K562 (cell line): ENCODE data around the gene LGALS7. TPM values are rescaled to one million over a fixed set of nuclear protein-coding genes. Genes with fewer than 3 reads are reported as not detected.

Source experiments
- ATAC-seq: fragments of 200-7000 bp; cut with Tn5 transposase; 3 replicates; pipeline ENCODE4 v1.9.1; 2020; ENCODE audit warnings: moderate library complexity
- BruUV-seq: library from RNA; stranded (reverse); fragments of 400-500 nt; replicated peaks from 2 replicates; lab custom pipeline; 2021; lab: Mats Ljungman, UMichigan
- CTCF ChIA-PET: fragments of 300-600 bp; formaldehyde crosslinking; extraction: SDS; loops from one replicate; lab custom pipeline; 2021; ENCODE audit warnings: low intra/inter-chr PET ratio; lab: Yijun Ruan, JAX
- POLR2A ChIA-PET: fragments of 300-600, 350-650 bp; sonication (Branson Sonifier 250); formaldehyde crosslinking; extraction: SDS; loops from one replicate; lab custom pipeline; 2021; ENCODE audit warnings: antibody characterized with exemption, inconsistent platforms; lab: Yijun Ruan, JAX
- DNase-seq, 4 experiments: peaks; one replicate each; pipeline versions ENCODE4 v3.0.0 to v3.0.0-alpha.2; 2011 to 2018; ENCODE audit warnings: low spot score in 3 of 4, mixed read lengths in 3 of 4; ENCODE audit errors: extremely low read depth in 1 of 4
- FAIRE-seq: peaks from 2 replicates; lab custom pipeline; 2011; peaks lifted over from hg19 to GRCh38; lab: Jason Lieb, UNC
- H2AFZ ChIP-seq: 2 replicates; pipeline ENCODE4 v1.6.0; 2011; ENCODE audit warnings: low read depth, low read length, control low read depth, inconsistent platforms
- H3K27ac ChIP-seq: fragments of 200-600 bp; 3 replicates; pipeline ENCODE4 v1.8.0; 2011; ENCODE audit warnings: low read depth, mild to moderate bottlenecking, control low read depth, inconsistent platforms, low read length, moderate library complexity, mixed read lengths; ENCODE audit errors: extremely low read depth
- H3K27me3 ChIP-seq, 2 experiments: fragments of 300-600 bp in 1 of 2; 2 replicates in 1 of 2; 3 replicates in 1 of 2; pipeline versions ENCODE4 v1.6.0 to v1.8.0; 2011; ENCODE audit warnings: inconsistent platforms in 2 of 2, low read length in 2 of 2, mild to moderate bottlenecking in 1 of 2, mixed read lengths in 1 of 2, moderate library complexity in 1 of 2; ENCODE audit not compliant: control insufficient read depth in 2 of 2, insufficient read depth in 2 of 2
- H3K36me3 ChIP-seq: fragments of 300-600 bp; 3 replicates; pipeline ENCODE4 v1.8.0; 2011; ENCODE audit warnings: mild to moderate bottlenecking, low read length, inconsistent platforms; ENCODE audit not compliant: control insufficient read depth, insufficient read depth
- H3K4me1 ChIP-seq, 2 experiments: fragments of 200-600 bp in 1 of 2; replicated peaks in 1 of 2; 2 replicates in 1 of 2; 3 replicates in 1 of 2; pipeline versions ENCODE4 v1.5.1 to v1.8.0; 2011; ENCODE audit warnings: inconsistent platforms in 2 of 2, low read length in 2 of 2, mild to moderate bottlenecking in 1 of 2, mixed read lengths in 1 of 2, moderate library complexity in 1 of 2; ENCODE audit not compliant: control insufficient read depth in 2 of 2, insufficient read depth in 2 of 2
- H3K4me2 ChIP-seq: 2 replicates; pipeline ENCODE4 v1.6.1; 2011; ENCODE audit warnings: low read length, control low read depth, inconsistent platforms, mixed read lengths; ENCODE audit not compliant: insufficient read depth
- H3K4me3 ChIP-seq: fragments of 200-600 bp; sonication (generic), shearing (Covaris generic); 2 replicates; pipeline ENCODE4 v1.5.1; 2016; ENCODE audit warnings: control low read depth, inconsistent platforms
- H3K79me2 ChIP-seq: fragments of 200-600 bp; 3 replicates; pipeline ENCODE4 v1.8.0; 2011; ENCODE audit warnings: low read length, inconsistent platforms; ENCODE audit not compliant: control insufficient read depth, insufficient read depth
- H3K9ac ChIP-seq, 2 experiments: 2 replicates each; pipeline versions ENCODE4 v1.6.0 to v1.6.1; 2011; ENCODE audit warnings: low read depth in 2 of 2, low read length in 2 of 2, control low read depth in 1 of 2, inconsistent platforms in 1 of 2, mild to moderate bottlenecking in 1 of 2, mixed read lengths in 1 of 2; ENCODE audit not compliant: insufficient read depth in 1 of 2
- H3K9me1 ChIP-seq: one replicate; pipeline ENCODE4 v1.6.0; 2011; ENCODE audit warnings: inconsistent platforms, mild to moderate bottlenecking, low read length, moderate library complexity; ENCODE audit not compliant: control insufficient read depth, insufficient read depth
- H3K9me3 ChIP-seq: replicated peaks from 2 replicates; pipeline ENCODE4 v1.5.1; 2011; ENCODE audit warnings: low read depth, low read length, inconsistent platforms; ENCODE audit not compliant: control insufficient read depth, insufficient read depth
- H4K20me1 ChIP-seq: replicated peaks from 2 replicates; pipeline ENCODE4 v1.6.1; 2011; ENCODE audit warnings: low read length, inconsistent platforms, mixed read lengths; ENCODE audit not compliant: control insufficient read depth, insufficient read depth
- ELK3 ChIP-seq: fragments of 450-650 bp; formaldehyde crosslinking; IDR thresholded peaks from 2 replicates; pipeline ENCODE4 v1.4.0; 2020; ENCODE audit warnings: mild to moderate bottlenecking
- IFI16 ChIP-seq: fragments of 250-450 bp; sonication (Bioruptor Pico); IDR thresholded peaks from 2 replicates; pipeline ENCODE4 v2.1.2; 2022; ENCODE audit warnings: mild to moderate bottlenecking, inconsistent platforms
- NKRF ChIP-seq: fragments of 450-650 bp; IDR thresholded peaks from 2 replicates; pipeline ENCODE4 v1.6.1; 2016; ENCODE audit warnings: borderline replicate concordance
- PHTF2 ChIP-seq: fragments of 250-450 bp; sonication (Bioruptor Pico); IDR thresholded peaks from 2 replicates; pipeline ENCODE4 v1.5.0; 2021; ENCODE audit warnings: mild to moderate bottlenecking
- POLR2G ChIP-seq: fragments of 200-400 bp; formaldehyde crosslinking; IDR thresholded peaks from 2 replicates; pipeline ENCODE4 v1.6.1; 2017; ENCODE audit warnings: low read depth, mild to moderate bottlenecking, antibody characterized with exemption, low read length, moderate library complexity
- SMARCE1 ChIP-seq: fragments of 450-650 bp; IDR thresholded peaks from 2 replicates; pipeline ENCODE4 v1.7.1; 2016; ENCODE audit warnings: mild to moderate bottlenecking
- SUPT5H ChIP-seq: fragments of 450-650 bp; IDR thresholded peaks from 2 replicates; pipeline ENCODE4 v1.6.1; 2016
- ZNF41 ChIP-seq: fragments of 250-450 bp; sonication (Bioruptor Pico); conservative IDR thresholded peaks from 2 replicates; pipeline ENCODE4 v1.4.0; 2020; ENCODE audit warnings: mild to moderate bottlenecking
- WGBS: fragments of 100-300 bp; shearing (Covaris generic); methylation state at CpG from one replicate; pipeline ENCODE4 v1.1.6; 2016; ENCODE audit warnings: low coverage, mixed read lengths; ENCODE audit not compliant: insufficient coverage; ENCODE audit errors: missing lambda C conversion rate; 5-methylcytosine and 5-hydroxymethylcytosine counted together
- in situ Hi-C: fragments of 300-500 bp; cut with MboI; formaldehyde crosslinking; loops from 4 replicates; pipeline ENCODE4 v1.15.0; 2018; ENCODE audit warnings: inconsistent platforms, mixed read lengths
- intact Hi-C: fragments of 100-400 bp; cut with micrococcal nuclease; formaldehyde crosslinking; loops from 2 replicates; pipeline ENCODE4 v1.14.2; 2022
- polyA plus RNA-seq, 8 experiments: library from polyadenylated mRNA; depleted of rRNA in 4 of 8; stranded (reverse) in 5 of 8; unstranded in 3 of 8; fragments of >200 nt; fragmentation: Nextera tagmentation in 2 of 8; fragmentation: Illumina TruSeq in 1 of 8; extraction: Ambion mirVana in 2 of 8; extraction: Trizol in 1 of 8; gene quantifications; 2 replicates each; pipeline versions ENCODE4 v1.2.1 to v1.2.3, GENCODE V29; 2011 to 2014; ENCODE audit warnings: inconsistent platforms in 1 of 8, missing spikeins in 1 of 8
- total RNA-seq, 7 experiments: library from RNA; depleted of rRNA in 6 of 7; stranded (reverse); fragments of >200 nt in 6 of 7; fragmentation: Illumina TruSeq in 2 of 7; extraction: Trizol in 2 of 7; gene quantifications; 2 replicates each; pipeline versions ENCODE4 v1.2.1 to v1.2.3, GENCODE V29; 2011 to 2021; ENCODE audit warnings: low replicate concordance in 1 of 7

LGALS7 gene
- total and polyA plus RNA-seq, 9 of the 15 experiments (the other 6 are each of a cell fraction or from before 2014, with no cell fraction given) = not detected

- no TSS peak for BruUV-seq
- H3K4me2 ChIP-seq = no peak overlapping the region
- H2AFZ ChIP-seq = no peak overlapping the region
- H3K9me3 ChIP-seq = no peaks in the 10 kb centered on the region
- H3K9me1 ChIP-seq = no peaks in the 10 kb centered on the region
- ATAC-seq = no peak
- ChIA-PET POLR2A (interaction anchor here (1.6 kb wide), 1 partner anchor 84 kb away, joined by 4 read pairs; the partner anchor contains the start of gene ACTN4), CTCF (no interaction called here)
- TF ChIP-seq PHTF2 (CRISPR knock-in tag) = no peak
- TF ChIP-seq ZNF41 = no peak
- no peak for TF ChIP-seq IFI16 (CRISPR knock-in tag)
- TF ChIP-seq ELK3 (CRISPR knock-in tag) = no peak
- TF ChIP-seq NKRF = no peak
- TF ChIP-seq SUPT5H = 0 out of 2 replicates have a peak, but pooled peaks have one; percentile 39
- TF ChIP-seq SMARCE1 = no peak
- TF ChIP-seq POLR2G = peak; percentile 58; the same call in 1 of the 2 replicates
- no peaks in the 10 kb centered on the region for H3K27me3 ChIP-seq
- H3K27ac ChIP-seq = peak overlapping the region; percentile 14; the same call in 1 of the 3 replicates
- no peak for FAIRE-seq
- peaks cover 20 to 66% of the 10 kb centered on the region in 2 experiments for H3K4me1 ChIP-seq
- 82% methylated on average over 10 of the region's 10 CpGs for WGBS
- 0 out of 2 replicates have a peak, but pooled peaks cover 3% of the 10 kb centered on the region for H4K20me1 ChIP-seq
- no peaks in the 10 kb centered on the region for H3K79me2 ChIP-seq
- no peak for DNase-seq
- in situ Hi-C loops (no loop called here), intact Hi-C loops (loop anchor here (10.0 kb wide), 2 partner anchors 187 to 203 kb away; partner anchors contain the start of genes MRPS12 and SARS2)
- peaks cover 50% of the 10 kb centered on the region; the same call in 2 of the 3 replicates for H3K36me3 ChIP-seq
- H3K9ac ChIP-seq = peak overlapping the region in 1 of 2 experiments; percentile 17; a peak in 1 of 4 replicates
- no peak overlapping the region for H3K4me3 ChIP-seq
Measured at GRCh38 chr19:38731654-38732301, 41.5 kb downstream of the LGALS7 start.
